ENCODE measurements around the gene TET3.

TET3 gene

DNA sequence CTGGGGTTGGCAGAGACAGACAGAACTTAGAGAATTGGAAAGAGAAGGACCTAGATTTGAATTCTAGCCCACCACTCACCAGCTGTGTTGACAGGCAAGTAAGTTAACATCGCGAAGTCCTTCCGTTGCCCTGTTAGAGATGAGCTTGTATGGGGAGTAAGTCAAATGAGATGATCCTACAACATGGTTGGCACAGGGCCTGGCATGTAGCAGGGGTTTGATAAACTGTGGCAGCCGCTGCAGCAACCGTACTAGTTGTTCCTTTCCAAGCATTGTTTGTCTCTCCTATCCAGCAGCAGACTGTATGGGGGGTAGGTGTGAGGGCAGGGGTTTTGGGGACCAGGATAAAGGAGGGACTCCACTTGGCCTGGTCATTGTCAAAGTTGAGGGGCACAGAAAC, 16.0 kb downstream of the TET3 start:
- no peak overlapping the region for H3K9ac ChIP-seq (ENCODE audit: low read length)
- H3K4me1 ChIP-seq (ENCODE audit: control insufficient read depth, insufficient read depth, low read length) = peaks cover 29% of the 10 kb centered on the region
- H3K9me3 ChIP-seq (ENCODE audit: control insufficient read depth, low read length) = no peaks in the 10 kb centered on the region
- DNase-seq (ENCODE audit: low read depth) = no peak
- H3K27me3 ChIP-seq (replicated peaks; ENCODE audit: control insufficient read depth, insufficient read depth, low read length) = peaks cover 6% of the 10 kb centered on the region
- H3K36me3 ChIP-seq (ENCODE audit: control insufficient read depth, insufficient read depth, low read length, severe bottlenecking) = no peaks in the 10 kb centered on the region
- no peak overlapping the region for H3K4me3 ChIP-seq (ENCODE audit: low read length)

DNA sequence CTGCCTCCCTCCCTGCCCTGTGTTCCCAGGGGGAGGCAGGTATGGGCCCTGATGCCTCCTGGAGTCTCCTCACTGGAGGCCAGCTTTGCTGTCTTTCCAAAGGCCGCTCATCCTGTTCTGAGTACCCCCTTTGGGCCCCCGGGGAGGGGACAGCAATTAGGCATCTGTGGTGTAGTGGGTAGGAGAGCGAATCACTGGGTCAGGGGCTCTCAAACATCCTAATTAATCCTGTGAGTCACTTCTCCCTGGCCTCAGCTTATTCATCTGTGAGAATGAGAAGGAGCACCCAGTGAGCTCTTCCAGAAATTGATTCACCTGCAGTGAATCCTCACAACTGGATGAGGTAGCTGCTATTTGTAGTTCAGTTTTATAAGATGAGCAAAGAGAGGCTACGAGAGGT, 16.4 kb downstream of the TET3 start:
- Histone ChIP-seq H3K27me3 (replicated peaks; ENCODE audit: control insufficient read depth, insufficient read depth, low read length) (peaks cover 6% of the 10 kb centered on the region), H3K9me3 (ENCODE audit: control insufficient read depth, low read length) (no peaks in the 10 kb centered on the region), H3K36me3 (ENCODE audit: control insufficient read depth, insufficient read depth, low read length, severe bottlenecking) (no peaks in the 10 kb centered on the region), H3K4me3 (ENCODE audit: low read length) (no peak overlapping the region), H3K9ac (ENCODE audit: low read length) (no peak overlapping the region), H3K4me1 (ENCODE audit: control insufficient read depth, insufficient read depth, low read length) (peaks cover 34% of the 10 kb centered on the region)
- no peak for DNase-seq (ENCODE audit: low read depth)

DNA sequence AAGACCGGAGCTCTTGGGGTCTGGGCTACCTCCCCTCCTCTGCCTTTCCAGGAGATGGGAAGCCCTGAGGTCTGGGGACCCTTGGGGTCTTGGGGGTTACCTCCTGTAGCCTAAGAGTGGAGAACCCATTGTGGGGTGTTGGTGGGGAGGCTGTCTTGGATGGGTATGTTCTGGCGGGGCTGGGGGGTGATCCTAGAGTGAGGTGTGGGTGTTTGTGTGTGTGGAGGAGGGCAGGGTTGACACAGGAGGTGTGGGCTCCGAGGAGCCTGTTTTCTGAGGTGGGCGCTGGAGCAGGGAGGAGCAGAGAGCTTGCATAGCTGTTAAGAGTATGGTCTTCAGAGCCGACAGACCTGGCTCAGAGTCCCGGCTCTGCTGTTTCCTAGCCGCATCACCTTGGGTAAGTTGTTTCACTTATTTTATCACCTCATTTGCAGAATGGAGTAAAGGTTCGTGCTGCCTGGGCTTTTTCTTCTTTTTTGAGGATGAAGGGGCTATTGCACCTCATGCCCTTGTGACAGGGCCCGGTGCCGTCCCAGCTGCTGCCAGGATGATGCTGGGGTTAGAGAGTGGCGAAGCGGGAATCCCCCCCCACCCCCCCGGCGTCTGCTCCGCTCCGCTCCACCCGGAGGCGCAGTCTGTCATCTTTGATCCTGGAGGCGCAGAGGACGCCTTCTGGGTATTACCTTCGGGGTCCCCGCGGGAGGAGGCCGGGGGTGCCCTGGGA, 17.2 kb downstream of the TET3 start:
- H3K9ac ChIP-seq (ENCODE audit: low read length) = no peak overlapping the region
- no peaks in the 10 kb centered on the region for H3K36me3 ChIP-seq (ENCODE audit: control insufficient read depth, insufficient read depth, low read length, severe bottlenecking)
- peak overlapping the region; percentile 90 for H3K4me3 ChIP-seq (ENCODE audit: low read length)
- H3K9me3 ChIP-seq (ENCODE audit: control insufficient read depth, low read length) = no peaks in the 10 kb centered on the region
- peaks cover 6% of the 10 kb centered on the region for H3K27me3 ChIP-seq (replicated peaks; ENCODE audit: control insufficient read depth, insufficient read depth, low read length)
- H3K4me1 ChIP-seq (ENCODE audit: control insufficient read depth, insufficient read depth, low read length) = peaks cover 40% of the 10 kb centered on the region
- DNase-seq (ENCODE audit: low read depth) = no peak

DNA sequence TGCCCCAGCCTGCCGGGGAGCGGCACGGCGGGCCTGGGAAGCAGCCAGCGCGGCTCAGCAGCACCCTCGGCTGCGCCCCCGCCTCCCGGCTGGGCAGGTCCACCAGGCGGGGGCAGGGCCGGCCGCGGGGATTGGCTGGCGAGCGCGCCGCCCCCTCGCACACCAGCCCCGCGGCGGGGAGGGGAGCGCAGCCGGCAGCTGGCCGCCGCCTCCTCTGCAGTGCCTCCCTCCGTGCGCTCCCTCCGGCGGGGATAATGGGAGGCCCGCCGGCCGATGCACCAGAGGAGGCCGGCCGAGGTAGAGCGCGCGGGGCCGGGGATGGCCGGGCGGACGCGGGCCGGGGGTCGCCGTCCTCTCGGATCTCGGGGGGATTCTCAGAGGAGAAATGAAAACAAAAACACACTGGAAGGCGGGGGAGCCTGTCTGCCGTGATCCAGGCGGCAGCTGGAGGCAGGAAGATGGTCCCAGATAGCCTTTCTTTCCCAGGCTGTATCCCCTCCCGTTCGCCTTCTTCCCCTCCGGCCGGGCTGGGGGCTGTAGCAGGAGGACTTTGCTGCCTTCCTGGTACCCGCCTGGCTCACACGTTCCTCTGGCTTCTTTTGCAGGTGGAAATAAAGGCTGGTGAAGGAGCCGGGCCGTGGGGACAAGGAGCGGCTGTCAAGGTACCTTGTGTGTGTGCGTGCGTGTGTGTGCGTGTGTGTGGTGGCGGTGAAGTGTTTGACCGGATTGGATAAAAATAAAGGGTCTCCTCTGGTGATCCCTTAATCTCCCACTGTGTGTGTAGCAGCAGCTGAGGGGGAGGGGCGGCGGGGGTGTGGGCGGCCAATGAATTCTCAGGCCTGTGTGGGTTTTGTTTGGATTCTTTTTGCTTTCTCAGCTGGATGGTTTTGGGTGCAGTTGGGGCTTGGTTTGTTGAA, 18.1 kb downstream of the TET3 start:
- Histone ChIP-seq H3K27me3 (replicated peaks; ENCODE audit: control insufficient read depth, insufficient read depth, low read length) (peaks cover 6% of the 10 kb centered on the region), H3K9me3 (ENCODE audit: control insufficient read depth, low read length) (no peaks in the 10 kb centered on the region), H3K4me1 (ENCODE audit: control insufficient read depth, insufficient read depth, low read length) (peaks cover 48% of the 10 kb centered on the region), H3K9ac (ENCODE audit: low read length) (peak overlapping the region; percentile 80), H3K36me3 (ENCODE audit: control insufficient read depth, insufficient read depth, low read length, severe bottlenecking) (no peaks in the 10 kb centered on the region), H3K4me3 (ENCODE audit: low read length) (peak overlapping the region; percentile 90)
- DNase-seq (ENCODE audit: low read depth) = peak; percentile 97

DNA sequence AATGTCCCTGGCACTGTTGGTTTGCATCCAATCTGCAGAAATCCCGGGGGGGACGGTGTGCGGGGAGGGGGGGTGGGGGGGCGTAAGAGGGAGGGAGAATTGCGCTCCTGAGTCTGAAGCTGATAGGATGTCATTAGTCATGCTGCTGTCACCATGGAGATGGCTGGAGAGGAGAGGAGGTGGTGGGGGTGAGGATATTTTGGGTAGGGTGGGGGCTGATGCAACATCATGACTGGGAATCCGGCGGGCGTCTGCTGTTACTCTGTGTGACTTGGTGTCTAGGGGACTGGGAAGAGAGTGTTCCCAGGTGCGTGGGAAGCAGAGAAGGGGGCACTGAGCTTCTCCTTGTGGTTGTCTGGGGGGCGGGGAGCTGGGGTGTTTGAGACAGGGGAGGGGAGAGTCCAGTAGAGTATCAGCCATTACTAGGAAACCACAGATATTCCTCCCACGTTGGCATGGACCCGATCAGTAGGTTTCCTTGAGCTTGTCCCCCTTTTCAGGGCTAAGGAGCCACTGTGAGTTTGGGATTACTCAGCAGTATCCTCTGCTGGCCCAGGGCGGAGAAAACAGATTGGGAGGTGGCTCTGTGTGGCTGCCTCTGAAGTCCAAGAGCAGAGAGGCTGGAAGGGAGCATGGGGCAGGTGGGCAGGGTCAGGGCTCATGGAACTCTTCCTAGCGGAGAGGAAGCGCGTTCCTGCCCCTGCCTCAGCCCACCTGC, 18.9 kb downstream of the TET3 start:
- peaks cover 6% of the 10 kb centered on the region for H3K27me3 ChIP-seq (replicated peaks; ENCODE audit: control insufficient read depth, insufficient read depth, low read length)
- peaks cover 54% of the 10 kb centered on the region for H3K4me1 ChIP-seq (ENCODE audit: control insufficient read depth, insufficient read depth, low read length)
- peak overlapping the region; percentile 4 for H3K4me3 ChIP-seq (ENCODE audit: low read length)
- H3K9me3 ChIP-seq (ENCODE audit: control insufficient read depth, low read length) = no peaks in the 10 kb centered on the region
- H3K36me3 ChIP-seq (ENCODE audit: control insufficient read depth, insufficient read depth, low read length, severe bottlenecking) = no peaks in the 10 kb centered on the region
- DNase-seq (ENCODE audit: low read depth) = peak; percentile 82
- no peak overlapping the region for H3K9ac ChIP-seq (ENCODE audit: low read length)

GRCh38 chr2:74004212-74005182, 19.8 kb downstream of the TET3 start:
- Histone ChIP-seq H3K9ac (ENCODE audit: low read length) (no peak overlapping the region), H3K36me3 (ENCODE audit: control insufficient read depth, insufficient read depth, low read length, severe bottlenecking) (no peaks in the 10 kb centered on the region), H3K27me3 (replicated peaks; ENCODE audit: control insufficient read depth, insufficient read depth, low read length) (no peaks in the 10 kb centered on the region), H3K4me1 (ENCODE audit: control insufficient read depth, insufficient read depth, low read length) (peaks cover 60% of the 10 kb centered on the region), H3K4me3 (ENCODE audit: low read length) (peak overlapping the region; percentile 4), H3K9me3 (ENCODE audit: control insufficient read depth, low read length) (no peaks in the 10 kb centered on the region)
- no peak for DNase-seq (ENCODE audit: low read depth)

DNA sequence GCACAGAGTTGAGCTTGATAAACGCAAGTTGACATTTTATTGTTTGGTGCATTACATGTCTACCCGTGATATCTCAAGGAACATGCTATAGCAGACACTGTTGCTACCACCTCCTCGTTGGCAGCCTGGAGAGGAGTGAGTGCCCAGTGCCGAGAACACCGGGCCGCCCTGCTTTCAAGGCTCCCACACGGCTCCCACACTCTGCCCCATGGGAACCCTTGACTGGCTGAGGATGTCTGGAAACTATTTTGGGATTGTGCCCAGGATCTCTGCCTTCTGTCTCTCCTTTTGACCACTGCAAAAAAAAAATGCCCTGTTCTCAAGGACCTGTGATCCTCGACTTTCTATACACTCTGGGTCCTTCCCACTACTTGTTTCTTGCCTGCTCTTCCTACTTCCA, 21.1 kb downstream of the TET3 start:
- Histone ChIP-seq H3K9ac (ENCODE audit: low read length) (no peak overlapping the region), H3K27me3 (replicated peaks; ENCODE audit: control insufficient read depth, insufficient read depth, low read length) (no peaks in the 10 kb centered on the region), H3K4me1 (ENCODE audit: control insufficient read depth, insufficient read depth, low read length) (peaks cover 49% of the 10 kb centered on the region), H3K9me3 (ENCODE audit: control insufficient read depth, low read length) (no peaks in the 10 kb centered on the region), H3K4me3 (ENCODE audit: low read length) (no peak overlapping the region), H3K36me3 (ENCODE audit: control insufficient read depth, insufficient read depth, low read length, severe bottlenecking) (no peaks in the 10 kb centered on the region)
- DNase-seq (ENCODE audit: low read depth) = no peak

GRCh38 chr2:74006459-74006858, 21.7 kb downstream of the TET3 start:
- no peak for DNase-seq (ENCODE audit: low read depth)
- Histone ChIP-seq H3K27me3 (replicated peaks; ENCODE audit: control insufficient read depth, insufficient read depth, low read length) (no peaks in the 10 kb centered on the region), H3K4me3 (ENCODE audit: low read length) (no peak overlapping the region), H3K9ac (ENCODE audit: low read length) (no peak overlapping the region), H3K9me3 (ENCODE audit: control insufficient read depth, low read length) (no peaks in the 10 kb centered on the region), H3K4me1 (ENCODE audit: control insufficient read depth, insufficient read depth, low read length) (peaks cover 47% of the 10 kb centered on the region), H3K36me3 (ENCODE audit: control insufficient read depth, insufficient read depth, low read length, severe bottlenecking) (no peaks in the 10 kb centered on the region)

DNA sequence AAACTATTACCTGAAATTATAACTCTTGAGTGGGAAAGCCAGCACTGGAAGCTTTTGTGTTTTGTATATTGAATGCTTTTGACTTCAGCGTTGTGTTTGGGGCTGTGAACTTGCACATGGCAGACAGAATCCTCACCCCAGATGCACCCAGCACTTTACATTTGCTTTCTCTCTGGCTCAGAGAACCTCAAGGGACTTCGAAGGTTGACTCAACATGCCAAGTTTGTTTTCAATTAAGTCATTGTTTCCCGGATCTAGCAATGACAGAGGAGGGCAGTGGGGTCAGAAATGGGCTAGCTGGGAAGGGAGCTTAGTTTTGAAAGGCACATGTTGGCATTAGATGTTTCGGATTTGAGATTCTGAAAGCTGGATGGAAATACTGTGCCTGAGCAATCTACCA, 22.4 kb downstream of the TET3 start:
- H3K9me3 ChIP-seq (ENCODE audit: control insufficient read depth, low read length) = no peaks in the 10 kb centered on the region
- H3K4me1 ChIP-seq (ENCODE audit: control insufficient read depth, insufficient read depth, low read length) = peaks cover 47% of the 10 kb centered on the region

DNA sequence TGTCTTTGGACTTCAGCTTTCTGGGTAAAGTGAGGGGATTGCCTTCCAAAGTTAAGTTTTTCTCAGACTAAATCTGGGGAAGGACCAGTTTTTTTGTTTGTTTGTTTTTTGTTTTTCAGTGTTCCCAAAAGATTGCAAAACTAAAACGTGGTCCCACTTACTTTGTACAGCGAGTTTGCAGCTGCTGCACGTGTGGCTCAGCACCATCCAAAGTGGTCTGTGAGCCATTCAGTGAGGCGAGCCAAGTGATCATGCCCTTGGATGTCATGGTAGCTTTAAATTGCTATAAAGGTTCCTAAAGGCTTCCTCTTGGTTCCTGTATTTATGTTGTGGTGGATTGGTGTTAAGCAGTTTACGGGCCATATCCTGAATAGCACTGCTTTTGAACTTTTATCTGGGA, 23.0 kb downstream of the TET3 start:
- H3K27me3 ChIP-seq (replicated peaks; ENCODE audit: control insufficient read depth, insufficient read depth, low read length) = no peaks in the 10 kb centered on the region
- H3K4me1 ChIP-seq (ENCODE audit: control insufficient read depth, insufficient read depth, low read length) = peaks cover 47% of the 10 kb centered on the region
- DNase-seq (ENCODE audit: low read depth) = no peak
- H3K4me3 ChIP-seq (ENCODE audit: low read length) = no peak overlapping the region
- H3K36me3 ChIP-seq (ENCODE audit: control insufficient read depth, insufficient read depth, low read length, severe bottlenecking) = no peaks in the 10 kb centered on the region
- H3K9ac ChIP-seq (ENCODE audit: low read length) = no peak overlapping the region
- no peaks in the 10 kb centered on the region for H3K9me3 ChIP-seq (ENCODE audit: control insufficient read depth, low read length)

More for the DNA sequence above, 22.4 kb downstream of the TET3 start:
- Histone ChIP-seq H3K36me3 (ENCODE audit: control insufficient read depth, insufficient read depth, low read length, severe bottlenecking) (no peaks in the 10 kb centered on the region), H3K27me3 (replicated peaks; ENCODE audit: control insufficient read depth, insufficient read depth, low read length) (no peaks in the 10 kb centered on the region), H3K4me3 (ENCODE audit: low read length) (no peak overlapping the region), H3K9ac (ENCODE audit: low read length) (no peak overlapping the region)
- DNase-seq (ENCODE audit: low read depth) = peak; percentile 34
